ENCODE measurements around the gene APOBEC2.
A peak's percentile ranks its signal among the peaks of the same experiment; 100 is the strongest.

Gene APOBEC2

DNA sequence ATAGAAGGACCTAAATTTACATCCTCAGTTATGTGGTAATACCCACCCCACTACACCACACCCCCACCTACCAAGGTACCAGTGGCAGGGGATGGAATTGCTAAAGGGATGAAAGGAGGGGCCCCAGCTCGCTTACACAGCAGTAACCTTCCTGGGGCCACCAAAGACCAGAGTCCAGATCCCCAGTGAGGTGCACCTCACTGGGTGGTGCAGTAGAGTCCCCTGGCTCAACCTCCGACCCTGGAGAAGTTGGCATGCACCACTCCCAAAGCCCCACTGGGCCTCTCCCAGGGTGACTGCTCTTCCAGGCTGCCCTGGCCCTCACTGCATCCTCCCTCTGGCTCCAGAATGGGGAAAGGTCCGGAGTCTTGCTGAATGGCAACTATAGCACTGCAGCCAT, 14.8 kb upstream of the APOBEC2 start:
- no peak for DNase-seq

DNA sequence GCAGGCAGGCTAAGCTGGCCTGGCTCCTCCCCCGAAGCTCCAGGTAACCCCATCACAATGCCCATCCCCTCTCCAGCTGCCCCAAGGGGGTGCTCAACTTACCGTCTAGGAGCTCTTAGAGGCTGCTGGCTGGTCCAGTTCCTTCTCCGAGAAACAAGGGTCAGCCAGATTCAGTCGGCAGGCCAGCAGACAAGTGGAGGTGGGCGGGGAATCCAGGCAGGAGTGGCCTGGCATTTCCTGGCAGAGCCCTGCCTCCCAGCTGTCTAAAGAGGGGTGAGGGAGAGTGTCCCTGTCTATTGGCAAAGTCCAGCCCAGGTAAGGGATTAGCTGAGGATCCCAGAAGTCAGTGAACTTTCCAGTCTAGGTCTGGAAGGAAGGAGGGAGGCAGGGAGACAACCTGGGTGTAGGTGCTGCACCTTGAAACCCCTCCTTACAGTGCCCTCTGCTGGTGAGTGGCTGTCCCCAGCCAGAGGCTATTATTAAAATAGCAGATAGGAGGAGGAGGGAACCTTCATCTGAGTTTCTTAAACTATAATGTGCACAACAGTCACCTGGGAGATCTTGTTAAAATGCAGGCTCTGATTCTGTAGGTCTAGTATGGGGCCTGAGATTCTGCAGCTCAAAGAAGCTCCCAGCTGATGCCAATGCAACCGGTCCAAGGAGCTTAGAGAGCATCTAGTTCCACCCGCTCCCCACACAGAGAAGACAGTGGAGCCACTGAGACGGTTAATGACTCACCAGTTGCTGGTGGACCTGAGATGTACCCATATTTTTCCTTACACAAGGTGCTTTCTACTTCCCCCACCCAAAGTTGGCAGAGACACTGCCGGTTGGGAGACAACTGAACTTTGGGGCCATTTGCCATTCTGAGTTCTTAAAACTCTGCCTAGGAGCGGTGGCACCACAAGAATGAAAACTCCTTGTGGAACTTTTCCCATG, 13.7 kb upstream of the APOBEC2 start, which contains the start of gene UNC5CL:
Gene UNC5CL (minus strand): TSS at position 162 of the 939 bp plus-strand sequence. CDS start 4,147 bp downstream, outside the sequence.
- peak; percentile 36 for DNase-seq

- DNase-seq, result no peak
These were observed 12.7 kb upstream of the APOBEC2 start for GRCh38 chr6:41040101-41040939.

GRCh38 chr6:41040940-41041536, 12.0 kb upstream of the APOBEC2 start:
- DNase-seq, result no peak

DNA sequence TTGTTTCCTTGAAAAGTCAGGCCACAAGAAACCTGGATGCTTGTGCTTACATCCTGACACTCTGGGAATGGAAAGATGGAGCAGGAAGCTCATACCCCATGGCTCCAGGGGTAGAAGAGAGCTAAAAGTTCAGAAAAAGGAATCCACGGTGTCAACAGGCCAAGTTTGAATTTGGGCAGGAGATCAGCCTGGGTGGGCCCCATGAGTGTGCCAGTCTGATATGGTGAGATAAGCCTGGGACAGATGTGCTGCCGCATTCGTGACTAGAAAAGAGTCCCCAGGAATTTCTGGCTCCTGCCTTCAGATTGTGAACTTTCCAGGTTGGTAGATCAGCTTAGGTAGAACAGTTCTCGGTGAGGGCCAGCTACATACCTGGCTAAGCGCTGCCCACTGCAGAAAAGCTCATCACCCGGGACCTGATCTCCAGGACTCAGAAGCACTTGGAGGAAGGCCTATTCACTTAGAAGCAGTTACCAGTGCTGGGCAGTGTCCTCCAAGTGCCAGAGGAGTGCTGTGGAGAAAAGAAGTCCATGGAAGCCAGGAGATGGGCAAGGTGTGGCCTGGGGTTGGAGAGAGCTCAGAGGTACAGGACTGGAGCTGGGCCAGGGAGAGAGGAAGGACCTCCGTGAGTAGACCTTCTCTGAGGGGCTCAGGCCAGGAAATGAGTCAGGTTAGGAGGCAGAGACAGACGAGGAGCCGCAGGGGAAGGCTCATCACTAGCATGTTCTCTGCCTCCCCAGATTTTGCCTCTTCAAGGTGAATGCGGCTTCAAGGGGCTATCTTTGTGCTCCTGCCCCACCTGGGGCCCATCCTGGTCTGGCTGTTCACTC, 10.6 kb upstream of the APOBEC2 start, which contains the start of gene TSPO2:
Gene TSPO2 (plus strand): TSS at position 242 of the 830 bp plus-strand sequence. CDS start 519 bp downstream, at position 761.
- no peak for DNase-seq

- no peak for DNase-seq
These were observed 9.9 kb upstream of the APOBEC2 start for GRCh38 chr6:41043151-41043550.

GRCh38 chr6:41045664-41046063, 7.3 kb upstream of the APOBEC2 start:
- DNase-seq, result no peak

DNA sequence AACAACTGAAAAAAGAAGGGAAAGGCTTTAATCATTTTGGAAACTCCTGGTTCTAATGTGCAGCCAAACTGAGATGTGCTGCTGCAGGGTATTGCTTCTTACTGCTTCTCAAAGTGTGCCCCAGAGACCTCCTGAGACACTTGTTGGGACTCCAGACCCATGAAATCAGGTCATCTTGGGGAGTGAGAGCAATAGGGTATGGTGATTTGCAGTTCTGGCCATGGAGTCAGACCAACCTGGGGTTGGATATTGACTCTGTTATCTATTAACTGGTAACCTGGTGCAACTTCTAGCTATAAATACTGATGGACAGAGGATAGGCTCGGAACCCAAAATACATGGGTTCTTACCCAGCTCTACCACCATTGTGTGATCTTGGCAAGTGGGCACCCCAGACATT, 6.9 kb upstream of the APOBEC2 start:
- DNase-seq, result no peak

DNA sequence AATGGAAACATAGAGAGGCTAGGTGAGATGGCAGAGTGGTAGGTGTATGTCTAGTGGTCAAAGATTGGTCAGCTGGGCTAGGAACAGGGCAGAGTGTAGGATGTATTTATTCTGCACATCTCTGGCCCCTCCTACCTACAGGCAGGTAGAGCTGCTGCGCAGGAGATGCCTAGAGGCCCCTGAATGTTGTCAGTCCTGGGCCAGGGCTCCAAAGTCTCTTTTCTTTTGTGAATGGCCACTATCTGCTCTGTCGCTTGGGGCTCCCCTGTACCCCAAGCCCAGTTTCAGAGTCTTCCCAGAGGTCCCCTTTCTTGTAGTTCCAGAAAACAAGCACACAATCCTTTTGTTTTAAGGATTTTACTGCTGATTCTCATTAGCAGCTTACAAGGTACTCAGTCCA, 5.7 kb upstream of the APOBEC2 start:
- no peak for DNase-seq

GRCh38 chr6:41047745-41048732, 5.0 kb upstream of the APOBEC2 start:
- no peak for DNase-seq

GRCh38 chr6:41049521-41049920, 3.5 kb upstream of the APOBEC2 start:
- DNase-seq, result no peak

GRCh38 chr6:41049955-41050354, 3.0 kb upstream of the APOBEC2 start:
- DNase-seq, result no peak

DNA sequence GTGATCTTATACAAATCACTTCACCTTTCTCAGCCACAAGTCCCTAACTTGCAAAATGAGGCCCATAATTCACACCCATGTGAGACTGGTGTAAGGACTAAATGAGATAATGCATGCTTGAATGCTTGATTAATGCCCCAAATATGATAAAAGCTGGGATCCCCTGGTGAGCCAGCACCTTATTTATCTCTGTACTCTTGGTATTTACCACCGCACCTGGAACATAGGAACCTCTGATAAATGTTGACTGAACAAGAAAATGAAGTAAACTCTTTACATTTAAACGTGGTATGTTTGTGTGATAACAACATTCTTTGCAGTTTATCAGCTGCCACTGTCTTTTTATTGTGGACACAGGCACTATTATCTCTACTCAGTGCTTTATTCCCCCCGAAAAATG, 2.5 kb upstream of the APOBEC2 start:
- no peak for DNase-seq

- no peak for DNase-seq
These were observed 1.1 kb upstream of the APOBEC2 start for GRCh38 chr6:41051873-41052272.

GRCh38 chr6:41054511-41054910, 1.5 kb downstream of the APOBEC2 start:
- DNase-seq, result no peak

- no peak for DNase-seq
These were observed 2.1 kb downstream of the APOBEC2 start for GRCh38 chr6:41055149-41055548.

DNA sequence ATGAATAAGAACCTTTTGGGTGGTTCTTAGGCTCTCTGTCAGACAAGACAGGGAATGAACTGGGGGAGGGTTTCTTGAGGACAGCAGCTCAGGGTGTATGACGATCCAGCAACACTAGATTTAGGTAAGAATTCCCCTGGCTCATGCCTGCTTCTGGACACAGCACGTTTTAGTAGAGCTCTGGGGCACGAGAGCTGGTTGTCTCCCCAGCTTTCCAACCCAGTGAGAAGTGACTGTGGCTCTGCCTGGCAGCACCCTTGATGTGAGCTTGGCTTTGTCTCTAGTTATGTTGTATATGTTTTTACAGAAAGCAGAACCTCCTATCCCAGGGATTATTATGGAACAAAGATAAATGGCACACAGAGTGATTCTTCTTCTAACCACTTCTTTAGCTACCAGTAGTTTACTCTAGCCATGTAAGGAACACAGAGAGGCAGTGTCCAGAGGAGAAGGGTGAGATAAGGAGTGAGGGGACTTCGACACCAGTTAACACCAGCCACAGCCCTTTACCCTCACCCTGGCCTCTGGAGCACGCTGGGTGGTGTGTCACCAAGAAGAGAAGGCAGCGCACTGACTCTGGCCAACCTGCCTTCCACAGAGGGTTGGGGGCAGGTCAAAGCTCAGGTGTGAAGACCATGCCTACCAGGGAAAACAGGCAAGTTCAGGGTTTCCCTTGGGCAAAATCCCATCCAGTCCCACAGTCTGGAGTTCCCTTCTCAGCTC, 3.9 kb downstream of the APOBEC2 start:
- DNase-seq, result no peak

DNA sequence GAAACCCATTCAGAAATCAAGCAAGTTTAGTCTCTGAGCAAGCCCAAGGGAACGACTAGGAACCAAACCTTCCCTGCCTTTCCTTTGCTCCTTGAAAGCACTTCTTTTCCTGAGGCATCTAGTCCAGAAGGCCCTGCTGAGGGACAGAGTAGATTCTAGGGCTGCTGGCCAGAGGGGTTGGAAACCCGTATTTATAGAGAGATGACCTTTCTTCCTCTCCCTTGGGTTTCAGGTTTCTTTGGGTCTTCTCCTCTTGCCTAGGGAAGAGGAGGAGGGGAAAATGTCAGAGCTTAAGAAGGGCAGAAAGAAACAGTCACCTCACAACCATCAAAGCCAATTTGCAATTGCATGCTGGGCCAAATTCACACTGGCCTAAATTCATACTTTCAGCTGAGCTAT, 5.8 kb downstream of the APOBEC2 start:
- DNase-seq, result no peak

- no peak for DNase-seq
These were observed 6.6 kb downstream of the APOBEC2 start for GRCh38 chr6:41059556-41059955.

GRCh38 chr6:41061196-41061726, 8.3 kb downstream of the APOBEC2 start:
- DNase-seq, result no peak

Data from effector CD4-positive, alpha-beta T cell (primary cell).